ENCODE data around the gene HS3ST2. TPM values are rescaled to one million over a fixed set of nuclear protein-coding genes. Genes with fewer than 3 reads are reported as not detected.

The HS3ST2 gene
- total RNA-seq, 1 experiment from 2014 or later, result not detected

- Histone ChIP-seq H3K4me1 (no peaks in the 10 kb centered on the region), H3K9me3 (no peaks in the 10 kb centered on the region), H3K4me3 (ENCODE audit: low read depth, low read length) (no peak overlapping the region), H3K36me3 (ENCODE audit: control insufficient read depth, insufficient read depth, low read length) (no peaks in the 10 kb centered on the region), H3K27me3 (replicated peaks; ENCODE audit: control insufficient read depth, insufficient read depth, low read length) (no peaks in the 10 kb centered on the region)
- intact Hi-C loops (cut with micrococcal nuclease; ENCODE audit: unreplicated experiment), result loop anchor here (2.0 kb wide), 1 partner anchor 49 kb away; no protein-coding TSS in a partner anchor
- ChIA-PET POLR2A (no interaction called here), CTCF (no interaction called here)
- H3K27ac Mint-ChIP-seq (ENCODE audit: unreplicated experiment), result no peak overlapping the region
- no peaks in the 10 kb centered on the region for H3K9me3 Mint-ChIP-seq (ENCODE audit: unreplicated experiment)
- no peaks in the 10 kb centered on the region for H3K36me3 Mint-ChIP-seq (ENCODE audit: insufficient read depth, unreplicated experiment)
- TF ChIP-seq, protein P1, sequence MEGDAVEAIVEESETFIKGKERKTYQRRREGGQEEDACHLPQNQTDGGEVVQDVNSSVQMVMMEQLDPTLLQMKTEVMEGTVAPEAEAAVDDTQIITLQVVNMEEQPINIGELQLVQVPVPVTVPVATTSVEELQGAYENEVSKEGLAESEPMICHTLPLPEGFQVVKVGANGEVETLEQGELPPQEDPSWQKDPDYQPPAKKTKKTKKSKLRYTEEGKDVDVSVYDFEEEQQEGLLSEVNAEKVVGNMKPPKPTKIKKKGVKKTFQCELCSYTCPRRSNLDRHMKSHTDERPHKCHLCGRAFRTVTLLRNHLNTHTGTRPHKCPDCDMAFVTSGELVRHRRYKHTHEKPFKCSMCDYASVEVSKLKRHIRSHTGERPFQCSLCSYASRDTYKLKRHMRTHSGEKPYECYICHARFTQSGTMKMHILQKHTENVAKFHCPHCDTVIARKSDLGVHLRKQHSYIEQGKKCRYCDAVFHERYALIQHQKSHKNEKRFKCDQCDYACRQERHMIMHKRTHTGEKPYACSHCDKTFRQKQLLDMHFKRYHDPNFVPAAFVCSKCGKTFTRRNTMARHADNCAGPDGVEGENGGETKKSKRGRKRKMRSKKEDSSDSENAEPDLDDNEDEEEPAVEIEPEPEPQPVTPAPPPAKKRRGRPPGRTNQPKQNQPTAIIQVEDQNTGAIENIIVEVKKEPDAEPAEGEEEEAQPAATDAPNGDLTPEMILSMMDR (IDR thresholded peaks at IDR 0.05; ENCODE audit: insufficient read depth in 1 of 2, low read depth in 1 of 2, low read length in 1 of 2, severe bottlenecking in 1 of 2, unreplicated experiment in 1 of 2), result no peak
- BruUV-seq (replicated peaks), result no TSS peak
- no peak for DNase-seq
- H3K27me3 Mint-ChIP-seq (ENCODE audit: insufficient read depth, unreplicated experiment), result peaks cover 12% of the 10 kb centered on the region
- H3K4me3 Mint-ChIP-seq (ENCODE audit: unreplicated experiment), result no peak overlapping the region
- no peaks in the 10 kb centered on the region for H3K4me1 Mint-ChIP-seq (ENCODE audit: low read depth, unreplicated experiment)
Measured at GRCh38 chr16:22948058-22948602, 134.2 kb downstream of the HS3ST2 start.

DNA sequence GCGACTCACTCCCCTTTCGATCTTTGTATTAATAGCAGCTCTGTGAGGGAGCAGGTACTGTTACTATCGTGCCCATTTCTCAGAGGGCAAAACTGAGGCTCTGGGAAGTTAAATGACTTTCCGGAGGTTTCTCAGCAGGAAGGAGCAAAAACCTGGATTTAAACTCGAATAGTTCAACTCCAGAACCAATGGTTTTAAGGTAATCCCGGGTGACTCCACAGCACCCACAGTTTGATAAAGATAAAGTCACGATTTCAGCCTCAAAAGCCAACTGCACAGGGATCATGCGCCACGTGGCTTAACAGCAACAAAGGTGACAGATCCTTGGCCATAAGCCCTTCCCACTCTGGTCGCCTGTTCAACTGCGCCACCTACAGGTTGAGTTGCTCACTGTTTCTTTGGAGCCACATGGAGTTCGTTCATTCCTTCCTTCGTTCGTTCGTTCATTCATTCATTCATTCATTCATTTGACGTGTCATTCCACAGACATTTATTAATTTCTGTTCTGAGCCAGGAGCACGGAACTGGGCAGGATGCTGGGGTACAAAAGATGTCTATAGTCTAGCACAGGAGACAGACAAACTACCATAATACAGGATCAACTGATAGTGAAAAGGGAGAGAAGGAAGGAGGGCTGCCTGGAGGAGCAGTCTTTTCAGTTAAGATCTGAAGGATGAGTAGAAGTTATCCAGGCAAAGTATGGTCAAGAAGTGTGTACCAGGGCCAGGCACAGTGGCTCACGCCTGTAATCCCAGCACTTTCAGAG is 134.8 kb downstream of the HS3ST2 start:
- peak; percentile 61 to 67 for DNase-seq
- TF ChIP-seq, protein P1 (IDR thresholded peaks at IDR 0.05; ENCODE audit: insufficient read depth in 1 of 2, low read depth in 1 of 2, low read length in 1 of 2, severe bottlenecking in 1 of 2, unreplicated experiment in 1 of 2), result peak; percentile 56 to 62
- H3K9me3 Mint-ChIP-seq (ENCODE audit: unreplicated experiment), result no peaks in the 10 kb centered on the region
- Histone ChIP-seq H3K36me3 (ENCODE audit: control insufficient read depth, insufficient read depth, low read length) (no peaks in the 10 kb centered on the region), H3K27me3 (replicated peaks; ENCODE audit: control insufficient read depth, insufficient read depth, low read length) (no peaks in the 10 kb centered on the region), H3K4me3 (ENCODE audit: low read depth, low read length) (no peak overlapping the region), H3K4me1 (no peaks in the 10 kb centered on the region), H3K9me3 (no peaks in the 10 kb centered on the region)
- ChIA-PET POLR2A (no interaction called here), CTCF (no interaction called here)
- no peaks in the 10 kb centered on the region for H3K4me1 Mint-ChIP-seq (ENCODE audit: low read depth, unreplicated experiment)
- intact Hi-C loops (cut with micrococcal nuclease; ENCODE audit: unreplicated experiment), result loop anchor here (2.0 kb wide), 1 partner anchor 50 kb away; no protein-coding TSS in a partner anchor
- H3K4me3 Mint-ChIP-seq (ENCODE audit: unreplicated experiment), result no peak overlapping the region
- H3K27ac Mint-ChIP-seq (ENCODE audit: unreplicated experiment), result no peak overlapping the region
- no peaks in the 10 kb centered on the region for H3K36me3 Mint-ChIP-seq (ENCODE audit: insufficient read depth, unreplicated experiment)
- BruUV-seq (replicated peaks), result no TSS peak
- peaks cover 12% of the 10 kb centered on the region for H3K27me3 Mint-ChIP-seq (ENCODE audit: insufficient read depth, unreplicated experiment)

GRCh38 chr16:22955461-22956070 is 141.6 kb downstream of the HS3ST2 start:
- POLR2A ChIA-PET, result no interaction called here
- H3K27ac Mint-ChIP-seq (ENCODE audit: unreplicated experiment), result no peak overlapping the region
- intact Hi-C loops (cut with micrococcal nuclease; ENCODE audit: unreplicated experiment), result no loop called here
- TF ChIP-seq, protein P1 (IDR thresholded peaks at IDR 0.05; ENCODE audit: insufficient read depth in 1 of 2, low read depth in 1 of 2, low read length in 1 of 2, severe bottlenecking in 1 of 2, unreplicated experiment in 1 of 2), result no peak
- no peaks in the 10 kb centered on the region for H3K27me3 ChIP-seq (replicated peaks; ENCODE audit: control insufficient read depth, insufficient read depth, low read length)
- H3K4me3 Mint-ChIP-seq (ENCODE audit: unreplicated experiment), result no peak overlapping the region
- H3K9me3 Mint-ChIP-seq (ENCODE audit: unreplicated experiment), result no peaks in the 10 kb centered on the region
- DNase-seq, result no peak
- no peaks in the 10 kb centered on the region for H3K36me3 Mint-ChIP-seq (ENCODE audit: insufficient read depth, unreplicated experiment)
- H3K4me3 ChIP-seq (ENCODE audit: low read depth, low read length), result no peak overlapping the region
- H3K9me3 ChIP-seq, result no peaks in the 10 kb centered on the region
- no peaks in the 10 kb centered on the region for H3K36me3 ChIP-seq (ENCODE audit: control insufficient read depth, insufficient read depth, low read length)
- CTCF ChIA-PET, result interaction anchor here (0.7 kb wide), 1 partner anchor 87 kb away, joined by 3 read pairs; no protein-coding TSS in a partner anchor
- no TSS peak for BruUV-seq (replicated peaks)
- H3K4me1 ChIP-seq, result no peaks in the 10 kb centered on the region
- no peaks in the 10 kb centered on the region for H3K4me1 Mint-ChIP-seq (ENCODE audit: low read depth, unreplicated experiment)
- H3K27me3 Mint-ChIP-seq (ENCODE audit: insufficient read depth, unreplicated experiment), result peaks cover 12% of the 10 kb centered on the region

All from Caco-2 (cell line).